H1 (cell line): ENCODE measurements around the gene FAM50B.

ENCODE experiments used
- TBP ChIP-seq: IDR thresholded peaks from 2 replicates; pipeline ENCODE4 v1.6.1; 2011; ENCODE audit warnings: low read depth, low read length, improper control_type of control experiment
- ZNF274 ChIP-seq: IDR thresholded peaks from 2 replicates; pipeline ENCODE4 v1.7.0; 2012; ENCODE audit warnings: low read length, borderline replicate concordance; ENCODE audit errors: extremely low read depth

GRCh38 chr6:3868544-3868943 lies 19.4 kb downstream of the FAM50B start:
- TF ChIP-seq TBP = no peak
- TF ChIP-seq ZNF274 = no peak
